NCI-H2196 (cell line): ENCODE data around the gene ASAP2.

Source experiments
- DNase-seq: peaks from one replicate; lab custom pipeline; 2025; ENCODE audit not compliant: unreplicated experiment; lab: John Stamatoyannopoulos, UW

ASAP2 gene

DNA sequence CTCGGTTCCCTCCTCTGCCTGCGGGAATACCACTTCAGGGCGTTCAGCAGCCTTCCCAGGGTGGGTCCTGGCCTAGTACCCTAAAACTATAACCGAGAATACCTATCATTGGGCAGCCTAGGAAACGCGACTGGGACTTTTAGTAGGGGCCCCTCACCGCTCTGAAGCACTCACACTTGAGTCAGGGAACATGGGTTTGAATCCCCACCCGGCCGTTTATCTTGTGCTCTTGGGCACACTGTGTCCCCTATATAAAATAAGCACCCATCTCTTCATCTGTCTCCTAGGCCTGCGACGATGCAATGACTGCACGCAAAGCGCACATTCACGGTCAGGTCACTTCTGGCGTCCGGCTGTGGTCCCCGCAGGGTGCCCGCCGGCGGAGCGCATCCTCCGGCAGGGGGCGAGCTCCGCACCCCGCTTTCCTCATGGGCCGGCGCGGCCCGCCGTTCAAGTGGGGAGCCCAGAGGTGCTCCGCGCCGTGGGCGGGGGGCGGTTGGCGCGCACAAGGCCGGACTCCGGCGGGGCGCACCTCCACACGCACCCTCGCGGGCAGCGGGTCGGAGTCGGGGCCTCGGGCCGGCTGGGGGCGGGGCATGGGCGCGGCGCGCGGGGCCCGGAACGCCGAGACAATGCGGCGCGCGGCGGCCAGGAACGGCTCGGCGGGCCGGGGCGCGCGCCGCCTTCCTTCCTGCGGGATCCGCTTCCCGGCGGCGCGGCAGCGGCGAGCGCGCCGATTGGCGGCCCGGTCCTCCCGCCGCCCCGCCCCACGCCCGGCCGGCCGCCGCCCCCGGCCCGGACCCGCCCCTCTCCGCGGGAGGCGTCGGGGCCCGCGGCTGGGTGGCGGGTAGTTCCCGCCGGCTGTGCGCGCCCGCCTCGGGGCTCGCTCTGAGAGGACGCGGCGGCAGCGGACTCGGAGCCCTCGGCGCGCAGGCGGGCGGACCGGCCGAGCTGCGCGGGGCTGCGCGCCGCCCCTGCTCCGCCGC, at the start of gene ASAP2:
TSS of gene ASAP2 (plus strand) at position 850 of the 986 bp plus-strand sequence. CDS start 293 bp downstream, outside the sequence.
- peak; percentile 77 for DNase-seq

DNA sequence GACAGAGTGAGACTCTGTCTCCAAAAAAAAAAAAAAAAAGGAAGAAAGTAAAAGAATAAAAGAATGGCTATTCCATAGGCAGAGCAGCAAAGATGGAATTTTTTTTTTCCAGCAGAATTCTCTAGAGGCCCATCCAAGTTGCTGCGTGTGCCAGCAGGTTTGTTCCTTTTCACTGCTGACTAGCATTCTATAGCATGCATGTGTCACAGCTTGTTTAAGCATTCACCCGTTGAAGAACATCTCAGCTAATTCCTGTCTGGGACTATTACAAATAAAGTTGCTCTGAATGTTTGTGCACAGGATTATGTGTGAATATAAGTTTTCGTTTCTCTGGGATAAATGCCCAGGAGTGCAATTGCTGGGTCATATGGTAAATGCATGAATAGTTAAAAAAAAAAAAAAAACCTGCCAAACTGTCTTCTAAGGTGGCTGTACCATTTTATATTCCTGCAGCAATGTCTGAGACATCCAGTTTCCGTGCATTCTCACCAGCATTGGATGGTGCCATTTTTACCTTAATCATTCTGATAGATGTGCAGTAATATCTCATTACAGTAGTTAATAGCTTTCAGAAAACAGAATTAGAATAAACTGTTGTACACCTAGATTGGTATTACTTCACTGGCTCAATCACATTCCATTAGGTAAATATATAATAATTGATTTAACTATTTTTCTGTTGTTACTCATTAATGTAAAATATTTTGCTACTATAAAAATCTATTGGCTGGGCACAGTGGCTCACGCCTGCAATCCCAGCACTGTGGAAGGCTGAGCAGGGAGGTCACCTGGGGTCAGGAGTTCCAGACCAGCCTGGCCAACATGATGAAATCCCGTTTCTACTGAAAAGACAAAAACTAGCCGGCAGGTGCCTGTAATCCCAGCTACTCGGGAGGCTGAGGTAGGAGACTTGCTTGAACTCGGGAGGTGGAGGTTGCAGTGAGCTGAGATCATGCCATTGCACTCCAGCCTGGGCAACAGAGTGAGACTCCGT, 47.5 kb upstream of the ASAP2 start:
- no peak for DNase-seq

DNA sequence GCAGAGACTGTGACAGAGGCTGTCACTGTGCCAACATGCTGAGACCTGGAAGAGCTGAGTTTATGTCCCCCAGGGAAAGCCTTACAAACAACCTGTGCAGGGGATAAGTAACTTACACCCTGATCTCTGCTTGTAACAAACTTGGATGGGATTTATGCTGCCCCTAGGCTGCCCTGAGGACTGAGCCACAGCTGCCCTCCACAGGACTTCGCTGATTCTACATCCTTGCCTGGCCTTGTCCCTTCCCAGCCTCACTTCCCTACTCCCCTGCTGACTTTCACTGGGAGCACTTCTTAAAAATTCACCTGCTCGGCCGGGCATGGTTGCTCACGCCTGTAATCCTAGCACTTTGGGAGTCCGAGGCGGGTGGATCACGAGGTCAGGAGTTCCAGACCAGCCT, 45.9 kb upstream of the ASAP2 start:
- no peak for DNase-seq

DNA sequence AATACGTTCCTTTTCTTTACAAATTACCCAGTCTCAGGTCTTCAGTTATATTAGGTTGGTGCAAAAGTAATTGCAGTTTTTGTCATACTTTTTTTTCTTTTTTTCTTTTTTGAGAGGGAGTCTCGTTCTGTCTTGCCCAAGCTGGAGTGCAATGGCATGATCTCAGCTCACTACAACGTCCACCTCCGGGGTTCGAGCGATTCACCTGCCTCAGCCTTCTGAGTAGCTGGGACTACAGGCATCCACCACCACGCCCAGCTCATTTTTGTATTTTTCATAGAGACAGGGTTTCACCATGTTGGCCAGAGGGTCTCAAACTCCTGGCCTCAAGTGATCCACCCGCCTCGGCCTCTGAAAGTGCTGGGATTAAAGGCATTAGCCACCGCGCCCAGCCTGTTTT, 43.8 kb upstream of the ASAP2 start:
- no peak for DNase-seq

DNA sequence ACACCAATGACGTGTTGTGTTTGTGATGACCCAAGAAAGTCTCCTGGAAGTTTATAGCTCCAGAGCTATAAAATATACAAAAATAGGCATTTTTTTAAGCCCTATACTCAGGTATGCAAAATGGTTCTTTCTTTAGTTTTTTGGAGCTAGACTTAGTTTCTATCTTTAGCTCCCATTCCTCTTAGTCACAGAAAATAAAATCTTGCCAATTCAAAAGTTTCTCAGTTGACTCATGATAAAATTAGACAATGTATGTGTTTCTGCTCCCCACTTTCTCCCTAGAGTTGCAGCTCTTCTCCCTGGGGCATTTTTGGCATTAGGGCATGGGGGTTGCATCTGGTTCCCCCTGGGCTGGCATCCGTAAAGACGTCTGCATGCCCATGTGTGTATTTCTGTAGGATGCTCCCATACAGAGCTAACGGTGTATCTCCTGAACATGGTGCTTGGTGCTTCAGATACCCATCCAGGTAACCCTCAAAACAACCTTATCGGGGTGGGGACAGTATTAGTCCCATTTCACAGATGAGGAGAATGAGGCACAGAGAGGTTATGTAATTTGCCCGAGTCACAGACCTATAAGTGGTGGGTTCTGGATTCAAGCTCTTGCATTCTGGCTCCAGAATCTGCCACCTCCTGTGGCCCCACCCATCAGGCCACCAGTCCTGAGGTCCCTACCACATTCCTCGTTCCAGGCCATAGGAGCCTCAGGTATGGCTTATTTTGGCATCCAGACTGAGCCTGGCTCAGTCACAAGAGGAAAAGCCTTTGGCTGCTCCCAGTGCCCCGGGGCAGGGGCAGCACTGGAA, 43.1 kb upstream of the ASAP2 start:
- DNase-seq = no peak

DNA sequence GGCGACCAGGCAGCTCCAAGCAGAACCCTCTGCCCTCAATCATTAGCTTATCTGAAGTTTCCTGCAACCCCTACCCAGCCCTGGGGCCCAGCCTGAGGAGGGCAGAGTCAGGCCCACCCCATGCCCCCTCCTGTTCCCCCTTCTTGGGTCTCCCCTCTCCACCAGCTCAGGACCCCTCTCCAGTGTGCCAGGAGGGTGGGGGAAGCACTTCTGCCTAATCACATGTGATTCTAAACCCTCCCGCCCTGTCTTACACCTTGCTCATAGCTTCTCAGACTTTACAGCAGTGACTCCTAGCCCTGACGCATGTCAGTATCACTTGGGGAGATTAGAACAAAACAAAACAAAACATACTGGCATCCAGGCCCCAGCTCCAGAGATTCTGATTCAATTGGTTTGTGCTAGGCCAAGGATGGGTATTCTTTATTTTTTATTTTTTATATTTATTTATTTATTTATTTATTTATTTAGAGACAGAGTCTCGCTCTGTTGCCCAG, 42.5 kb upstream of the ASAP2 start:
- DNase-seq = no peak

DNA sequence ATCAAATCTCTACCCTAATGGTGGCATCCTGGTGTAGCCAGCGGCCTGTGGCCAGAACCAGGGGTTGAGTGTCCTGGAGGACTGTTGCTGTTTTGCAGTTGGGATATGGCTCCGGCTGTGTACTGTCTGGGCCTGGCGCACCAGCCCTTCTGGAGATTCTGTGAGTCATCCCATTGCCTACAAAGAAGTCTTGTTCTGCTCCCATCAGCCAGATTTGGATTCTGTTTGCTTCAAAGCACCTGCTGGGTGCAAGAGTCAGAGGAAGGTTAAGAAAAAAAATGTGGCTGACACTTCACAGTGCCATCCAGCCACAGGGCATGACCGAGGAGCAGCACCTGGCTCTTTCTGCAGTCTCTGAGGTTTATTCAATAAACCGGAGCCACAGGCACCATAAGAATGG, 41.0 kb upstream of the ASAP2 start:
- peak; percentile 25 for DNase-seq

DNA sequence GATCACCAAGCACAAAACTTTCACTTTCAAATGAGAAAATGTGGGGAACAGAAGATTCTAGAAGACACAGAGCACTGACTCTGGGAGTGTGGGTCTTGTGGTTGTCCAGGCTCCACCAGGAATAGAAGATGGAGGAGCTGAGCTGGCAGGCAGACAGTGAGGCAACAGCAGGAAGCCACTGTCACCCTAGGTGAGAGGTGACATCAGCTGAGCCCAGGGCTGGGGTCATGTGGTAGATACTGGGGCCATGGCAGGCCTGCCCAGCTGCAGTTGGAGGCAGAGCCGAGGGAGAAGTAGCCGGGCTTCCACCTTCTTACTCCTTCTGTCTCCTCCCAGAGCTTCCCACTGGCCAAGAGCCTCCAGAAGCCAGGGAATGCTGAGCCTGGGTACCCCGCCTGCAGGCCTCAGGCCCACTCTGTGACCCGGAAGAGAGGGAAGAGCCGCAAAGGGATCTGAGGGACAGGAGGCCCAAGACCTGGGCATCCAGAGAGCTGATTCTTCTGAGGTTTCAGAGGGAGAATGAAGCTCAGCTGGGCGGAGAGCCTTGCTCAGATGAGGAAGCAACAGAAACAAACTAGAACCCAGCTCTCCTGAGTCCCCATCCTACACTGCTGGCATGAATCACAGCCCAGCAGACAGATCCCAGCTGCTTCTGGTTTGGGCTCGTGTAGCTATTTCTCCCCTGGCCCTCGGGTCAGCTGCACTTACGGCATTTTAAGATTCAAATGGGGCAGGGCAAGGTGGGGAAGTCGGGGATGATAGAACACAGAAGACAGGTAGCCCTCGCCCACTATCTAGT, 39.8 kb upstream of the ASAP2 start:
- DNase-seq = no peak

DNA sequence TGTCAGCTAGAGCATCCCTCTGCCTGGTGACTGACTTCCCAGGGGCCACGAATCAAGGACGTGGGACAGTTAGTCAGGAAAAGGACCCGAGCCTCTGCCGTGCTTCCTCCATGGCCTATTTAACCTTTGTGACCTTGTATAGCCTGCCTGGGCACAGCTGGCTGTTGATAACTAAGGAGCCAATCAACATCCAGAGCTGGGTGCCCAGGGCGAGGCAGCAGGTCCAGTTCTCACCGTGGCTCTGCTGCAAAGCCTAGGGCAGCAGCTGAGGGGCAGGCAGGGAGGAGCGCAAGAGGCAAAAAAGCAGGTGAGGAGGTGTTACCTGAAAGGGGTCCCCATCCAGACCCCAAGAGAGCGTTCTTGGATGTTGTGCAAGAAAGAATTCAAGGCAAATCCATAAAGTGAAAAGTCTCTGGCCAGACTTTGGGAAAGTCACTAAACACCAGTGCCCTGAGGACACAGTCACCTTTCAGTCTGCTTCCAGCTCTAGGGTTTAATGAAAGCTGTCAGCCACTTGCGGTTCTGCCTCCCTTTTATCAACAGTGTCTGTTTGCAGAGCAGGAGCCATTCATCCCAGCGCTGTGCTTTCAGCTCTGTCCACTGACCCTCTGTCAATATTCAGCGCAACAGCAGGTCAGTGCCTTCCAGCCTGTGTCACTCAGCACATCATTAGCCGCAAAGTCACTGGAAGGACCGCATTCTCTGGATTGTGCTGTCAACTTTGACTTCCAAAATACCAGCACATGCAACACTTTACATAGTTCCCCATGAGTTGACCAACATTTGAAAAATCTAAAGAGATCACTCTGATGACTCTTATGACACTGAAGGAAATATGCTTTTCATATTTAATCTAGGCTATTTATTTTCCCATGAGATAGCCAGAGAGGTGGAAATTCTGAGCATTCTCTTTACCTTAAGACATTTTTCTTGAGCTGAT, 38.6 kb upstream of the ASAP2 start:
- DNase-seq = no peak

DNA sequence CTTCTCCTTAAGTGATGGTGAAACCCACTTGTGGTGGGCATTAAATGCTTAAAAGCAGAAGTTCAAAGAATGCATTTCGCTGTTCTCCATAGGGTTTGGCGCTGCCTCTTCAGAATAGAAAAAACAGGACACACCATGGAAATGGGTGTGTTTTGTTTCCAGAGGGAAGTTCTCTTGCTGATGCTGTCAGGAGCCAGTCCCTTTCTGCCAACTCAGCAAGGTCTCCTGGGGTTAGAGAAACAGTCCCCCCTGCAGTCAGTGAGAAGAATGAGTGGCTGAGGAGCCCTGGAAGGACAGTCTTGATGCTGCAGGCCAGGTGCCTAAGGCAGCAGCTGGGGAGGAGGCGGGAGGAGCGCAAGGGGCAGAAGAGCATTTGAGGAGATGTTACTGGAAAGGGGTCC, 37.8 kb upstream of the ASAP2 start:
- no peak for DNase-seq

DNA sequence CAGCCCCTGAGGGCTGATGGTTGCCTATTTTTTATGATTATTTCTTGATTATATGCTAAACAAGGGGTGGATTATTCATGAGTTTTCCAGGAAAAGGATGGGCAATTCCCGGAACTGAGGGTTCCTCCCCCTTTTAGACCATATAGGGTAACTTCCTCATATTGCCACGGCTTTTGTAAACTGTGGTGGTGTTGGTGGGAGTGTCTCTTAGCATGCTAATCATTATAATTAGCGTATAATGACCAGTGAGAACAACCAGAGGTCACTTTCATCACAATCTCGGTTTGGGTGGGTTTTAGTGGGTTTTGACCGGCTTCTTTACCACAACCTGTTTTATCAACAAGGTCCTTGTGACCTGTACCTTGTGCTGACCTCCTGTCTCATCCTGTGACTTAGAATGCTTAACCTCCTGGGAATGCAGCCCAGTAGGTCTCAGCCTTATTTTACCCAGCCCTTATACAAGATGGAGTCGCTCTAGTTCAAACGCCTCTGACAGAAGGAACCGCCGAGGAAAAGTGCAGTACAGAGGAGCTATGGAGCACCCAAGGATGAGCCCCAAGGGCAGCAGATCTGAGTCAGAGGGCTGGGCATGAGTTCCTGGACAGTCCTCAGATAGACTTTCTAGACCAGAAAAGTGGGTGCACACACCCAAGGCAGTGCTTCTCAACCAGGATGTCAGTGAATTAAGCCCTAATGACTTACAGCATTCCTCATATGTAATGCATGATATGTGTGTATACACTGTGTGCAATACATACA, 37.1 kb upstream of the ASAP2 start:
- no peak for DNase-seq

DNA sequence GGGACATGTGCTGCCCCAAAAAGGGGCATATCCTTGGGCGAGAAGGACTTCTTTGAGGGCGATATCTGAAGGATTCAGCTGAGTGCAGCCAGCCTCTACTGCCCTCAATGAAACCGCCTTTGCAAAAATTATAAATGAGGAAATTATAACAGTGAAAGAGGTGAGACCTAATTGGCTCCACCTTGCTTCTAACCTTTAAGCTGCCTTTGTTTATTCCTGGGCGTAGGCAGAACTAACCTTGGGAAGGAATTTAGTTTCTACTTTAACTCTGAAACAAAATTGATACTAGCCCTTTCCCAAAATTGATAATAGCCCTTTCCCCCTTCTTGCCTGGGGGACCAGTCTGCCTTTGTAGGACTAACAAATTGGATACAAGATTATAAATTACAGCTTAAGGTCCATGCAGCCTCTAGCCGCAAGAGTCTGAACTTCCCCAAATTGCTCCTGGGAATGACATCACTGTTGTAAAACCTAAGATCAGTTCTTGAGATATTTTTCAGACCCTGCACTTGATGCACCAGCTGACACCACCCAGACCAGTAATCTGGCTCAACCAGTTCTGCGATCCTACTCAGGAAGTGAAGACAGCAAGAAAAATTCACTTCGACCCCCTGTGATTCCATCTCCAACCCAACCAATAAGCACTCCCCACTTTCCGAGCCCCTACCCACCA, 36.0 kb upstream of the ASAP2 start:
- DNase-seq = no peak

DNA sequence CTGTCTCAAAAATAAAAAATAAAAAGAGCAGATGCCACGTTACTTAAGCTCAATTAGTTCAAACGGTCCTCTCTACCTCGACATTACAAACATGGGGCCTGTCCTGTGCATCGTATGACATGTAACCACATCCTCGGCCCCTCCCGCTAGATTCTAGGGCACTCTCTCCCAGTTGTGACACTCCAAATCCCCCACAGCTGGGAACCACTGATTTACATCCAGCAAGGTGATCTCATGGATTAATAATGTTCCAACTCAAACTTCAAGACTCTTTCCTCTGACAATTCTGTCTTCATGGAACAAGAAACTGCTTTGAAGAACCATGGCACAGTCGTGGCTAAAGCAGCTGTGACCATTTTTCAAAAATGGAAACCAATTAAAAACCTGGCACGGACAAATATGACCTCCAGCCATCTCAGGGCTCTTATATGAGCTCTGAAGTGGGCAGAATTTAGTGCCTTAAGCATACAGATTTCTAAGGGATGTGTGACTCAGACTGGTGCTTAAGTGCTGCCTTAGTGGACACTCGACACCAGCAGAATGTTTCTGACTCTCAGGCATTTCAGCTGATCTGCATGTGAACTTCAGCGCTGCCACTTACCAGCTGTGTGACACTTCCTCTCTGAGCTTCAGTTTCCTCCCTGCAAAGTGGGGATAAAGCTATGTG, 31.7 kb upstream of the ASAP2 start:
- peak; percentile 67 for DNase-seq

DNA sequence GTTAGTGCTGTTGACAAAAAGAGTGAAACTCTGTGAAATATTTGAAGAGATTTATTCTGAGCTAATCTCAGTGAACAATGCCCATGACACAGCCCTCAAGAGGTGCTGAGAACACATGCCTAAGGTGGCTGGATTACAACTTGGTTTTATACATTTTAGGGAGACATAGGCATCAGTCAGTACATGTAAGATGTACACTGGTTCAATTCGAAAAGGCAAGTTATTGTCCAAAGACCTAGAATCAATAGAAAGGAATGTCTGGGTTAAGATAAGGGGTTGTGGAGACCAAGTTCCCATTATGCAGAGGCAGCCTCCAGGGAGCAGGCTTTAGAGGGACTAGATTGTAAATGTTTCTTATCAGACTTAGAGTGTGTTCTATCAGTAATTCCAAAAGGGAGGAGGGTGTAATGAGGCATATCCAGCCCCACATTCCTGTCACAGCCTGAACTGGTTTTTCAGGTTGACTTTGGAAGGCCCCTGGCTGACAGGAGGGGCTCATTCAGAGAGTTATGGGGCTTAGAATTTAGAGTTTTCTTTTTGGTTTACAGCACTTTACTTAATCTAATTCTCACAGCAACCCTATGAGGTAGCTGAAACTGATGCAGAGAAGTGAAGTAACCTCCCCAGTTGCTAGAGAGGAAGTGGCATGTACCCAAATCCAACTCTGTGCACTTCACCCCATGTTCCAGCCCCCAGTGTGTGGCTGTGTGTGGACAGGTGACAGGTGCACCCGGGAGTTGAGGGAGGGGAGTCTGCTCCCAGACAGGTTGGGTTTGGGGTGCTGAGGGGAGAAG, 28.3 kb upstream of the ASAP2 start:
- DNase-seq = peak; percentile 44

DNA sequence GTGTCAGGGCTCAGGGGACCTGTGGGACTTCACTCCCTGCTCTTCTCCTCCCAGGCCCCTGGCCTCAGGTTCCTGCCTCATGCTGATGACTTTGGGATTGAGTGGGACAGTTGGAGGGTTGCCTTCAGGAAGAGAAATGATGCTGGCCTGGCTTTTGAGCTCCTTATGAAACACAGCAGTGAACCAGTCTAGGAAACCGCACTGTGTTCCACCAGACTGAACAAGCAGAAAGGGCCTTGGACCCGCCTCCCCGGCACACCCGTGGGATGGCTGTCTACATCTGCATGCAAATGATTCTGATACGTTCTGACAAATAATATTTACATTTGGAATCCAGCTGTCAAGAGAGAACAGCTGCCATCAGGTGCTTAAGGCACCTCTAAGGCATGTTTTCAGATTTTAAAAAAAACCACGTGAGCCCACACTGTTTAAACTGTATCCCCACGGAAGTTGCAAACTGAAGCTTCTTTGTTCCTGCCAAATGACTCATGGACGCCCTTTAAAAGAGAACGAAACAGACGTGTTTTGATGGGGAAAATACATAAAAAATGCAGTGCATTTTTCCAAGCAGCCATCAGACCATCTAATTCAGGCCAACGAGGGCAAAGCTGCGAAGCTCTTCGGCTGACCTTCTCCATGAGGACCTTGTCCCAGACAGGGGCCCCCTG, 27.6 kb upstream of the ASAP2 start:
- DNase-seq = peak; percentile 79
